Activated CD8-positive, alpha-beta T cell treated with anti-CD3 and anti-CD28 coated beads for 36 hours (primary cell): ENCODE data around the gene SGTA. TPM values are rescaled to one million over a fixed set of nuclear protein-coding genes. Genes with fewer than 3 reads are reported as not detected.

ENCODE experiments used
- ATAC-seq: fragments of 200-7000 bp; cut with Tn5 transposase; one replicate; pipeline ENCODE4 v1.10.0; 2021; ENCODE audit warnings: mild to moderate bottlenecking, moderate library complexity
- CTCF ChIA-PET: fragments of 350-600 bp; sonication (Branson Sonifier 250); formaldehyde crosslinking; loops from one replicate; lab custom pipeline; 2021; ENCODE audit warnings: antibody characterized with exemption; lab: Charles Lee
- POLR2A ChIA-PET: fragments of 350-600 bp; sonication (Branson Sonifier 250); formaldehyde crosslinking; loops from one replicate; lab custom pipeline; 2021; ENCODE audit warnings: antibody characterized with exemption; lab: Charles Lee
- DNase-seq: peaks from one replicate; pipeline ENCODE4 v3.0.0-alpha.2; 2020
- H3K27ac Mint-ChIP-seq: one replicate; pipeline ENCODE4 v1.8.0; 2021; ENCODE audit warnings: mild to moderate bottlenecking, mixed read lengths
- H3K27me3 Mint-ChIP-seq: one replicate; pipeline ENCODE4 v1.8.0; 2021; ENCODE audit warnings: mixed read lengths
- H3K36me3 Mint-ChIP-seq: one replicate; pipeline ENCODE4 v1.8.0; 2021; ENCODE audit warnings: low read depth, mixed read lengths
- H3K4me1 Mint-ChIP-seq: one replicate; pipeline ENCODE4 v1.8.0; 2021; ENCODE audit warnings: low read depth, mixed read lengths
- H3K4me3 Mint-ChIP-seq: one replicate; pipeline ENCODE4 v1.8.0; 2021; ENCODE audit warnings: mild to moderate bottlenecking, moderate library complexity, mixed read lengths
- H3K9me3 Mint-ChIP-seq: one replicate; pipeline ENCODE4 v1.8.0; 2021; ENCODE audit warnings: mixed read lengths
- intact Hi-C: fragments of 100-400 bp; cut with micrococcal nuclease; formaldehyde crosslinking; loops from one replicate; pipeline ENCODE4 v1.10.0; 2022
- total RNA-seq, 2 experiments: library from RNA; stranded (reverse); gene quantifications; one replicate each; pipeline ENCODE4 v1.2.3, GENCODE V29; 2021
- TF ChIP-seq, protein P1 (sequence below): fragments of 200-600 bp; IDR thresholded peaks from one replicate; pipeline ENCODE4 v1.8.0; 2022; ENCODE audit warnings: antibody characterized with exemption, mild to moderate bottlenecking

The SGTA gene
- total RNA-seq, 2 experiments from 2014 or later, result 53.4 to 60.8 TPM

DNA sequence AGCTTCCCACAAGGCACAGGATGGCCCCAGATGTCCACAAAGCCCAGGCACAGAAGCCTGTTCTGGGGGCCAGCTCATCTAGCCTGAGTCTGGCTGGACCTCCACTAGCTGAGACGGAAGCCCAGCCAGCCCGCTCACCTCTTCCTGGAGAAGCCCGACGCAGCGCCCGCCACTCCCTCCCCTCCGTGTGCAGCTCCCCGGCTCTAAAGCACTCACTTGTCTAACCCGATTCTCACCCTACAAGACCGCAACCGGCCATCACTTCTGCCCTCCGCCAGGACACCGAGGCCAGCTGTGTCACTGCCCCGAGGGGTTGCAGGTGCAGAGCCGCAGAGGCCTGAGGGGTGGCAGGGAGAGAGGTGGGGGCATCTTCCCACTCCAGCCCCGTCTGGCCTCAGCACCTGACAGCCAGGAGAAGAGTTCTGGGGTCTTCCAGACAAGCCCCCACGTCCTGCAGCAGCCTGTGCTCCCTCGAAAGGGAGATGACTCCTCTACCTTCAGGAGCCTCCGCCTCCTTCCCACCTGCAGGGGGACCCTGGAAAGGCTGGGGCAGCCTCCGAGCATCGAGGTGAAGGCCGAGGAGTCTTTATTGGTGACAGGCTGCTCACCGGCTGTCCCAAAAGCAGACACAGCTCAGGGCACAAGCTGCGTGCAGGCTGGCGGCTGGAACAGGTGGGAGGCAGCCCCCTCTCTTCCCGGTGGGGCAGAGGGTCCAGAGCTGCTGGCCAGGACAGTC is 56.0 kb downstream of the SGTA start:
- no peaks in the 10 kb centered on the region for H3K9me3 Mint-ChIP-seq
- TF ChIP-seq, protein P1, sequence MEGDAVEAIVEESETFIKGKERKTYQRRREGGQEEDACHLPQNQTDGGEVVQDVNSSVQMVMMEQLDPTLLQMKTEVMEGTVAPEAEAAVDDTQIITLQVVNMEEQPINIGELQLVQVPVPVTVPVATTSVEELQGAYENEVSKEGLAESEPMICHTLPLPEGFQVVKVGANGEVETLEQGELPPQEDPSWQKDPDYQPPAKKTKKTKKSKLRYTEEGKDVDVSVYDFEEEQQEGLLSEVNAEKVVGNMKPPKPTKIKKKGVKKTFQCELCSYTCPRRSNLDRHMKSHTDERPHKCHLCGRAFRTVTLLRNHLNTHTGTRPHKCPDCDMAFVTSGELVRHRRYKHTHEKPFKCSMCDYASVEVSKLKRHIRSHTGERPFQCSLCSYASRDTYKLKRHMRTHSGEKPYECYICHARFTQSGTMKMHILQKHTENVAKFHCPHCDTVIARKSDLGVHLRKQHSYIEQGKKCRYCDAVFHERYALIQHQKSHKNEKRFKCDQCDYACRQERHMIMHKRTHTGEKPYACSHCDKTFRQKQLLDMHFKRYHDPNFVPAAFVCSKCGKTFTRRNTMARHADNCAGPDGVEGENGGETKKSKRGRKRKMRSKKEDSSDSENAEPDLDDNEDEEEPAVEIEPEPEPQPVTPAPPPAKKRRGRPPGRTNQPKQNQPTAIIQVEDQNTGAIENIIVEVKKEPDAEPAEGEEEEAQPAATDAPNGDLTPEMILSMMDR, result no peak
- no peaks in the 10 kb centered on the region for H3K4me1 Mint-ChIP-seq
- no peak overlapping the region for H3K27ac Mint-ChIP-seq
- peaks cover 17% of the 10 kb centered on the region for H3K27me3 Mint-ChIP-seq
- ChIA-PET POLR2A (interaction anchor here (3.3 kb wide), 1 partner anchor 13 kb away, joined by 10 read pairs; the partner anchor contains the start of gene SLC39A3), CTCF (interaction anchor here (1.7 kb wide), 1 partner anchor 79 kb away, joined by 4 read pairs; no protein-coding TSS in a partner anchor)
- ATAC-seq (no peak), DNase-seq (no peak)
- intact Hi-C loops, result no loop called here
- H3K4me3 Mint-ChIP-seq, result no peak overlapping the region
- no peaks in the 10 kb centered on the region for H3K36me3 Mint-ChIP-seq

GRCh38 chr19:2726160-2726855 is 56.8 kb downstream of the SGTA start:
- Mint-ChIP-seq H3K4me1 (no peaks in the 10 kb centered on the region), H3K27ac (no peak overlapping the region), H3K4me3 (no peak overlapping the region), H3K9me3 (no peaks in the 10 kb centered on the region), H3K27me3 (peaks cover 22% of the 10 kb centered on the region), H3K36me3 (no peaks in the 10 kb centered on the region)
- TF ChIP-seq, protein P1, result no peak
- ATAC-seq (no peak), DNase-seq (no peak)
- CTCF ChIA-PET, result interaction anchor here (1.7 kb wide), 1 partner anchor 78 kb away, joined by 4 read pairs; no protein-coding TSS in a partner anchor
- intact Hi-C loops, result no loop called here
- POLR2A ChIA-PET, result no interaction called here

DNA sequence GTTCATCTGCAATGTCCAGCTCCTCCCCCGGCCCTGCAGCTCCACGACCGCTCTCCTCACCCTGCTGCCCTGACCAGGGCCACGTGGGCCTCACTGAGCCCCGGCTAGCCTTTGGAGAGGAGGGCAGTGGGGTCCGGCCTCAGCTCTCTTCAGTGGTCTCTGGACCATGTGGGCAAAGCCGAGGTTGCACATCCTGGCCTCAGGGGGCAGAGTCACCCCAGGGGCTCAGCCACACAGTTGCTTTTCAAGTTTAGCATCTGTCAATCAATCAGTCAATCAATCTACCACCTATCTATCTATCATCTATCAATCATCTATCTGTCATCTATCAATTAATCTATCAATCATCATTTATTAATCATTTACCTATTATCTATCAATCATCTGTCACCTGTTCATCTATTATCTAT is 58.9 kb downstream of the SGTA start:
- H3K4me3 Mint-ChIP-seq, result no peak overlapping the region
- TF ChIP-seq, protein P1, result no peak
- DNase-seq (no peak), ATAC-seq (no peak)
- CTCF ChIA-PET, result no interaction called here
- POLR2A ChIA-PET, result interaction anchor here (0.5 kb wide), 1 partner anchor 168 kb away, joined by 3 read pairs; no protein-coding TSS in a partner anchor
- intact Hi-C loops, result no loop called here
- no peaks in the 10 kb centered on the region for H3K36me3 Mint-ChIP-seq
- H3K4me1 Mint-ChIP-seq, result peaks cover 3% of the 10 kb centered on the region
- no peaks in the 10 kb centered on the region for H3K9me3 Mint-ChIP-seq
- peaks cover 30% of the 10 kb centered on the region for H3K27me3 Mint-ChIP-seq
- no peak overlapping the region for H3K27ac Mint-ChIP-seq

DNA sequence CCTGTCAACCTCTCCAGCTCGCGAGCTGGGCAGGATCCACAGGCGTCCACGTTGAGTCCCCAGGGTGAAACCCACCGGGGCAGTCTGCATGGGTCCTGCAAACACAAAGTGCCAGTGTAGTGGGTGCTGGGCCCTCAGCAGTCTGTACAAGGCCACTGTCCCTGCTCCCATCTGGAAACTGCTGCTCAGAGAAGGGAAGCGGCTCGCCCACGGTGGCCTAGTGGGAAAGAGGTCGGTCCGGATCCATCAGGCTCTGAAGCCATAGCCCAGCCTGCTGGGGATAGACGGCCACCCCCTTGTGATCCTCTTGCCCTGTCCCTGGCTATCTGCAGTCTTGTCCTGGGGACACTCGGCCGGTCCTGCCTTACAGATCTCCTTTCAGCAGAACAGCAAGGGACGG is 59.3 kb downstream of the SGTA start:
- DNase-seq, result no peak
- peaks cover 30% of the 10 kb centered on the region for H3K27me3 Mint-ChIP-seq
- TF ChIP-seq, protein P1, result no peak
- no peak overlapping the region for H3K4me3 Mint-ChIP-seq
- H3K36me3 Mint-ChIP-seq, result no peaks in the 10 kb centered on the region
- no peak overlapping the region for H3K27ac Mint-ChIP-seq
- ChIA-PET POLR2A (no interaction called here), CTCF (no interaction called here)
- ATAC-seq, result no peak
- peaks cover 3% of the 10 kb centered on the region for H3K4me1 Mint-ChIP-seq
- intact Hi-C loops, result no loop called here
- H3K9me3 Mint-ChIP-seq, result no peaks in the 10 kb centered on the region

GRCh38 chr19:2723345-2723715 is 59.7 kb downstream of the SGTA start:
- ATAC-seq, result no peak
- Mint-ChIP-seq H3K4me1 (peaks cover 3% of the 10 kb centered on the region), H3K27me3 (peaks cover 30% of the 10 kb centered on the region), H3K27ac (no peak overlapping the region), H3K9me3 (no peaks in the 10 kb centered on the region), H3K36me3 (no peaks in the 10 kb centered on the region), H3K4me3 (no peak overlapping the region)
- ChIA-PET POLR2A (interaction anchor here (1.0 kb wide), 1 partner anchor 12 kb away, joined by 3 read pairs; no protein-coding TSS in a partner anchor), CTCF (no interaction called here)
- DNase-seq, result no peak
- intact Hi-C loops, result no loop called here
- TF ChIP-seq, protein P1, result no peak
